ENCODE measurements around the gene MPRIP. TPM values are rescaled to one million over a fixed set of nuclear protein-coding genes. Genes with fewer than 3 reads are reported as not detected.

The MPRIP gene
- total RNA-seq, 1 experiment from 2014 or later, result 258 TPM

- H2AFZ ChIP-seq (ENCODE audit: low read depth, low read length, poor library complexity, severe bottlenecking), result peak overlapping the region; percentile 67
- TF ChIP-seq TCF7L2 (IDR thresholded peaks at IDR 0.05; ENCODE audit: borderline replicate concordance, extremely low read depth, insufficient read depth, insufficient read length) (no peak), RAD21 (IDR thresholded peaks at IDR 0.05; ENCODE audit: low read depth) (no peak), YY1 (IDR thresholded peaks at IDR 0.05; ENCODE audit: extremely low read depth, insufficient replicate concordance, low read depth, low read length) (no peak), REST (IDR thresholded peaks at IDR 0.05; ENCODE audit: low read depth) (no peak), ZNF274 (IDR thresholded peaks at IDR 0.05; ENCODE audit: low read depth, low read length) (no peak), ELF1 (IDR thresholded peaks at IDR 0.05; ENCODE audit: borderline replicate concordance, low read depth) (no peak), POLR2AphosphoS5 (IDR thresholded peaks at IDR 0.05; ENCODE audit: low read depth, low read length) (no peak), EZH2 (IDR thresholded peaks at IDR 0.05) (no peak)
- TF ChIP-seq, protein P1, sequence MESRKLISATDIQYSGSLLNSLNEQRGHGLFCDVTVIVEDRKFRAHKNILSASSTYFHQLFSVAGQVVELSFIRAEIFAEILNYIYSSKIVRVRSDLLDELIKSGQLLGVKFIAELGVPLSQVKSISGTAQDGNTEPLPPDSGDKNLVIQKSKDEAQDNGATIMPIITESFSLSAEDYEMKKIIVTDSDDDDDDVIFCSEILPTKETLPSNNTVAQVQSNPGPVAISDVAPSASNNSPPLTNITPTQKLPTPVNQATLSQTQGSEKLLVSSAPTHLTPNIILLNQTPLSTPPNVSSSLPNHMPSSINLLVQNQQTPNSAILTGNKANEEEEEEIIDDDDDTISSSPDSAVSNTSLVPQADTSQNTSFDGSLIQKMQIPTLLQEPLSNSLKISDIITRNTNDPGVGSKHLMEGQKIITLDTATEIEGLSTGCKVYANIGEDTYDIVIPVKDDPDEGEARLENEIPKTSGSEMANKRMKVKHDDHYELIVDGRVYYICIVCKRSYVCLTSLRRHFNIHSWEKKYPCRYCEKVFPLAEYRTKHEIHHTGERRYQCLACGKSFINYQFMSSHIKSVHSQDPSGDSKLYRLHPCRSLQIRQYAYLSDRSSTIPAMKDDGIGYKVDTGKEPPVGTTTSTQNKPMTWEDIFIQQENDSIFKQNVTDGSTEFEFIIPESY (IDR thresholded peaks at IDR 0.05; ENCODE audit: extremely low read depth, insufficient replicate concordance, low read length), result no peak
- TF ChIP-seq, protein P2, sequence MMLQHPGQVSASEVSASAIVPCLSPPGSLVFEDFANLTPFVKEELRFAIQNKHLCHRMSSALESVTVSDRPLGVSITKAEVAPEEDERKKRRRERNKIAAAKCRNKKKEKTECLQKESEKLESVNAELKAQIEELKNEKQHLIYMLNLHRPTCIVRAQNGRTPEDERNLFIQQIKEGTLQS (IDR thresholded peaks at IDR 0.05), result no peak
- BruUV-seq (replicated peaks), result TSS peak; percentile 95
- H3K27ac ChIP-seq (ENCODE audit: low read depth, low read length), result peak overlapping the region; percentile 66
- RAD21 ChIA-PET (ENCODE audit: low non-redundant PET in 1 of 2, low total read pairs in 2 of 2, uncharacterized antibody in 2 of 2, unreplicated experiment in 2 of 2), result interaction anchor here in 1 of 2 experiments (1.2 kb wide), 1 partner anchor 31 kb away, joined by 3 read pairs; no protein-coding TSS in a partner anchor
- H3K9me2 ChIP-seq (ENCODE audit: insufficient read depth), result no peaks in the 10 kb centered on the region
- H3K79me2 ChIP-seq (ENCODE audit: insufficient read depth, low read length), result no peaks in the 10 kb centered on the region
- peak overlapping the region; percentile 68 for H3K9ac ChIP-seq (ENCODE audit: low read length)
- POLR2A ChIA-PET, result interaction anchor here (0.7 to 1.3 kb wide), 3 partner anchors 12 to 21 kb away, joined by 4 to 7 read pairs (median 6); no protein-coding TSS in a partner anchor
- H3K27me3 ChIP-seq (ENCODE audit: insufficient read depth, low read length), result no peaks in the 10 kb centered on the region
- peak; percentile 7; the same call in 1 of the 2 replicates for ATAC-seq
- H4K20me1 ChIP-seq (ENCODE audit: insufficient read depth), result no peaks in the 10 kb centered on the region
- CTCF ChIA-PET, result no interaction called here
- H3K4me1 ChIP-seq (ENCODE audit: control insufficient read depth in 1 of 2, insufficient read depth in 2 of 2, low read length in 2 of 2), result peaks cover 68 to 77% of the 10 kb centered on the region in 2 experiments
- H3K36me3 ChIP-seq (ENCODE audit: control insufficient read depth in 1 of 2, insufficient read depth in 2 of 2, low read length in 2 of 2), result no peaks in the 10 kb centered on the region
- no peaks in the 10 kb centered on the region for H3K9me3 ChIP-seq (ENCODE audit: control insufficient read depth in 1 of 2, insufficient read depth in 1 of 2, low read depth in 1 of 2, low read length in 2 of 2)
- peak overlapping the region; percentile 82 for H3K4me2 ChIP-seq (ENCODE audit: low read length)
- H3K4me3 ChIP-seq (replicated peaks in 1 of 2; ENCODE audit: low read depth in 1 of 2, low read length in 2 of 2), result peak overlapping the region; percentile 20 to 38; a peak in 3 of 4 replicates
- DNase-seq (ENCODE audit: low read depth, low spot score), result no peak
- intact Hi-C loops (cut with micrococcal nuclease), result no loop called here
Observed at GRCh38 chr17:17020821-17021193, 21.4 kb upstream of the MPRIP start.
